Measurements from ENCODE around the gene ZFAND5.

ZFAND5 gene

GRCh38 chr9:72352911-72353388, 12.1 kb downstream of the ZFAND5 start:
- no peak overlapping the region for H3K27ac ChIP-seq

GRCh38 chr9:72351538-72352453, 13.2 kb downstream of the ZFAND5 start:
- H3K27ac ChIP-seq = no peak overlapping the region
- TF ChIP-seq CTCF (conservative IDR thresholded peaks at IDR 0.05) = no peak

More at GRCh38 chr9:72352911-72353388, 12.1 kb downstream of the ZFAND5 start:
- no peak for TF ChIP-seq CTCF (conservative IDR thresholded peaks at IDR 0.05)

GRCh38 chr9:72349911-72350310, 15.1 kb downstream of the ZFAND5 start:
- H3K27ac ChIP-seq = no peak overlapping the region
- no peak for TF ChIP-seq CTCF (conservative IDR thresholded peaks at IDR 0.05)

GRCh38 chr9:72349240-72349639, 15.8 kb downstream of the ZFAND5 start:
- TF ChIP-seq CTCF (conservative IDR thresholded peaks at IDR 0.05) = no peak
- H3K27ac ChIP-seq = no peak overlapping the region

GRCh38 chr9:72346333-72346732, 18.7 kb downstream of the ZFAND5 start:
- no peak for TF ChIP-seq CTCF (conservative IDR thresholded peaks at IDR 0.05)
- no peak overlapping the region for H3K27ac ChIP-seq

- H3K27ac ChIP-seq = no peak overlapping the region
- TF ChIP-seq CTCF (conservative IDR thresholded peaks at IDR 0.05) = no peak
These were observed 26.4 kb downstream of the ZFAND5 start for GRCh38 chr9:72338631-72339030.

GRCh38 chr9:72337286-72337685, 27.7 kb downstream of the ZFAND5 start:
- TF ChIP-seq CTCF (conservative IDR thresholded peaks at IDR 0.05) = no peak
- H3K27ac ChIP-seq = no peak overlapping the region
